ENCODE data around the gene TSC22D4. TPM values are rescaled to one million over a fixed set of nuclear protein-coding genes. Genes with fewer than 3 reads are reported as not detected.
"Not testable (repeated sequence)": the region's sequence is repeated elsewhere in the genome, so short reads cannot be mapped to it uniquely, and the experiment has no call there.

The TSC22D4 gene
- polyA plus RNA-seq, 1 donor = 37.4 TPM

GRCh38 chr7:100446040-100446439 lies 33.0 kb downstream of the TSC22D4 start:
- DNase-seq = no peak

- no peak for DNase-seq
These were observed 34.4 kb downstream of the TSC22D4 start for GRCh38 chr7:100444311-100445278.

GRCh38 chr7:100443096-100443840 lies 35.7 kb downstream of the TSC22D4 start:
- DNase-seq = no peak

GRCh38 chr7:100441641-100442535 lies 37.1 kb downstream of the TSC22D4 start:
- DNase-seq = no peak

GRCh38 chr7:100439244-100439643 lies 39.8 kb downstream of the TSC22D4 start:
- not testable (repeated sequence) for DNase-seq

- not testable (repeated sequence) for DNase-seq
These were observed 40.3 kb downstream of the TSC22D4 start for GRCh38 chr7:100438731-100439130.

- no peak for DNase-seq
These were observed 40.8 kb downstream of the TSC22D4 start for GRCh38 chr7:100438172-100438571.

- no peak for DNase-seq
These were observed 41.6 kb downstream of the TSC22D4 start for GRCh38 chr7:100437150-100438100.

GRCh38 chr7:100435401-100436304 lies 43.4 kb downstream of the TSC22D4 start:
- no peak for DNase-seq

- DNase-seq = no peak
These were observed 44.5 kb downstream of the TSC22D4 start for GRCh38 chr7:100434297-100435144.

- DNase-seq = no peak
These were observed 45.3 kb downstream of the TSC22D4 start for GRCh38 chr7:100433592-100434296.

GRCh38 chr7:100433276-100433591 lies 45.8 kb downstream of the TSC22D4 start:
- DNase-seq = no peak

- DNase-seq = no peak
These were observed 46.3 kb downstream of the TSC22D4 start for GRCh38 chr7:100432621-100433275.

GRCh38 chr7:100432053-100432452 lies 47.0 kb downstream of the TSC22D4 start:
- DNase-seq = no peak

GRCh38 chr7:100431286-100431735 lies 47.7 kb downstream of the TSC22D4 start:
- no peak for DNase-seq

GRCh38 chr7:100430493-100431285 lies 48.3 kb downstream of the TSC22D4 start:
- DNase-seq = no peak
